Stimulated activated CD8-positive, alpha-beta memory T cell treated with anti-CD3 and anti-CD28 coated beads, Interleukin-12 subunit alpha, Interleukin-12 subunit beta, amount 100 ng/mL, for 24 hours (primary cell): ENCODE results near the gene FBXO38.

Source experiments
- DNase-seq: peaks from one replicate; pipeline ENCODE4 v3.0.0-alpha.2; 2020; ENCODE audit errors: extremely low read depth

Gene FBXO38

DNA sequence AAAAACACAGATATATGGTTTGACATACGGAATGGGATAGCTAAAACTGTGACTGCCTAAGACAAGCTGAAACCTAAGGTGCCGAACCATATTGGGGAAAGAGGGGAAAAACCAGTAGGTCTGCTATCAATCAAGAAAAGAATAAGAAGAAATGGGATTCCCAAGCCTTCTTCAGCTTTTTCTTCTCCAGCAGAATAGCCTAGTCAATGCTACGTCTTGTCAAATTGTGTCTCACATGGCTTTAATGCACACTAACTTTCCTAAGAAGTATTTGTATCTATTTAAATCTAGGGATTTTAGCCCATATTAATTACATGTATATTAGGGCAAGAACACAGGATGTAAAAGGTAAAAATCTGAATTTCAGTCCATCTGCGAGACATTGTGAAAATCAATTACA lies 797 bp upstream of the FBXO38 start:
- no peak for DNase-seq

DNA sequence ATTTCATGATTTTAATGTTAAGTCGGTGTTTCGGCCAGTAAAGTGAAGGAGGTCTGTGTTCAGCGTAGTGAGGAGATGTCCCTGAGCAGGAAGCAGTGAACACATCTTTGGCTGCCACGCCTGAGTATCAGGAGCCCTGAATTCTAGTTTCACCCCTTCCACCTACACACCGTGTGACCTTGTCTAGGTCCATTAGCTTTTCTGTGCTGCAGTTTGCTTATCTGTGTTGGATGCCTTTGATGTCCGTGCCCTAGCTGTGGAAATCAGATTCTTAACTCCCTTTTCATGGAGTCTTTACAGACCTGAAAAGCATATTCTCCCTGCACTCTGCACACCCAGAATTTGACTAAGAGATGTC lies 601 bp downstream of the FBXO38 start:
- no peak for DNase-seq

DNA sequence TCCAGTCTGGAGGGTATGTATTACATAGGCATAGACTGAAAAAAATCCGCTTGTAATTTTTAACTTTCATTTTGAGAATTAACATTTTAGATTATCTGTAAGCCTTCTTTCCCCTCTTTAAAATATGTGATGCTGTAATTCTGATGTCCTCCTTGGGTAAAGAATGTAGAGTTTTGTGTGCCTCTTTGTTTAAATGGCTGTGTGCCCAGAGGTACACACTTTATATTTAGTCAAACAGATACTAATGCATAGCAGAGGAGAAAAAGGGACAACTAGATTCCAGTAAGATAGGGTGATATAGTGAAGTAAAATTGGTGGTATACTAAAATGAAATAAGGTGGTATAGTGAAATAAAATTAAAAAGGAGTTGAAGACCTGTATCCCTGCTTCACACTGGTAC lies 1.3 kb downstream of the FBXO38 start:
- DNase-seq = no peak

DNA sequence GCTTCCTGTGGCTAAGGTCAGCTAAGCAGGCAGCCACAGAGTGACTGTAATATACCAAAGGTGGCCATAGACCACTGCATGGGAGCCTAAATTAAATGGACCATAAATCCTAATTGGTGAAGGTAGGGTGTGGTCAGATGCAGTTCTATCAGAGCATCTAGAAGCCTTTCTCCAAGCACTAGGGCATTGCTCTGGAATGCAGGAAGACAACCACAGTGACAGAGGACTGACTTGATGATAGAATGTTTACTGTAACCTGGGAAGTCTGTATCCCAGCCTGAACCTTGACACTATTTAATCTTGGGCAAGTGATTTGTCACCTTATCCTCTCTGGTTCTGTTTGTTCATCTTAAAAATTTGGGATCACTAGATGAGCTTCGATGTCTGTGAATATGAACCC lies 2.3 kb downstream of the FBXO38 start:
- no peak for DNase-seq

DNA sequence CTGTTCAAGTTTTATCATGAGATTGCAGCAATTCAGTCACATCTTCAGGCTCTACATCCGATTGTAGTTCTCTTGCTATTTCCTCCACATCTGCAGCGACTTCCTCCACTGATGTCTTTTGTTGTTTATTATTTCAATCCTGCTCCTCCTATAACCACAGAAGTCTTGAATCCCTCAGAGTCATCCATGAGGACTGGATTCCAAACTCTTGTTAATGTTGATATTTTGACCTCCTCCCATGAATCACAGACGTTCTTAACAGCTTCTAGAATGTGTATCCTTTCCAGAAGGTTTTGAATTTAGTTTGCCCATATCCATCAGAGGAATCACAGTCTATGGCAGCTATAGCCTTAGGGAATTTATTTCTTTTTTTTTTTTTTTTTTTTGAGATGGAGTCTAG lies 3.6 kb downstream of the FBXO38 start:
- no peak for DNase-seq

DNA sequence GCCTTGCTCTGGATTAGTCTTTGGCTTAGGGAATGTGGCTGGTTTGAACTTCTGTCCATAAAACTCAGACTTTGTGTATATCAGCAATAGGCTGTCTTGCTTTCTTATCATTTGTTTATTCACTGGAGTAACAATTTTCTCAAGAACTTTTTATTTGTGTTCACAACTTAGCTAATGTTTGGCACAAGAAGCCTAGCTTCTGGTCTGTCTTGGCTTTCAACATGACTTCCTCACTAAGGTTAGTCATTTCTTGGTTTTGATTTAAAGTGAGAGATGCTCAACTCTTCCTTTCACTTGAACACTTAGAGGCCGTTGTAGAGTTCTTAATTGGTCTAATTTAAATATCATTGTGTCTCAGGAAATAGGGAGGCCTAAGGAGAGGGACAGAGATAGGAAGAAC lies 4.9 kb downstream of the FBXO38 start:
- no peak for DNase-seq

DNA sequence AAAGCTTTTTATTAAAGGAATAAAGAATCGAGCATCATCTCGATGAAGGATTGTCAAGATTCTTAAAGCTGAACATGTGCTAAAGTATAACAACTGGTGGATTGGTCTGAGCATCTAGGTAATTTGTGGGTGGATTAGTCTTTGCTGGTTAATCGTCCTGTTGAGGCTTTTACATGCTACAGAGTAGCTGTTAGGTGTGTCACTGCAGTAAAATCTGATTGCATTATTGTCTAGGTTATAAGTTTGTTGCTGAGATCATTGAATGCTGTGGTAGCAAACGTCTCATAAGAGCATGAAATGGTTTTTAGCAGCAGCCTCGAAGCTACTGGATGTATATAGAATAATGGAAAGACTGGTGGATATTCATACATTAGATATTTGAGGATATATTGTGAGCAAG lies 7.2 kb downstream of the FBXO38 start:
- DNase-seq = no peak

DNA sequence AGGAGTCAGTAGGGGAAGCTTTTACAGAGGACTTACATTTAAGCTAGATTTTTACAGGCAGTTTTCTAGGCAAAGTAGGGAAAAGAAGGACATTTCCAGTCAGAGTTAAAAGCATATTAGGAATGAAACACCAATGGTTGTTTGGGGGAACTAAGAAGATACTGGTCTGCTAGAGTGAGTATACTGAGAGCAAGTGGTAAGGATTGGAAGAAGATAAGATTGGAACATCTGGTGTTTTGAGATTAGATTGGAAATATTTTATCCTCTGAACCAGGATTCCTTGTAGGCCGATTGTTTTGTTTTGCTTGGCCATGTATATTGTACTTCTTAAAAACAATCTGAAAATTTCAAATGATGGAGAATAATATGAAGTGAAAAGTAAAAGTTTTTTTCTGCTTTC lies 7.7 kb downstream of the FBXO38 start:
- no peak for DNase-seq

DNA sequence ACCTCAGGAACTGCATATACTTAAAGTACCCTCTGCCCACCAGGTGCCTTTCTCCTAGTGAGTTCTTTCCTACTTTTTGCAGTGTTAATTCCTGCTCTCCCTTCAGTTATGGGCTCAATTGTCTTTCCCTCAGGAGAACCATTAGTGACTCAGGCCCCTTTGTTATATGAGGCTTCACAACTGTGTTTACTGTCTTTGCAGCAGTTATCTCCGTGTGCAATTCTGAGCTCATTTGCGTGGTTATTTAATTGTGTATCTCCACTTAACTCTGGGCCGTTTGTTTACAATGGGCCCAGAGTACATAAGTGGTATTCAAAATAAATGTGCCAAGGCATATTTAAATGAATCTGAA lies 9.6 kb downstream of the FBXO38 start:
- no peak for DNase-seq

DNA sequence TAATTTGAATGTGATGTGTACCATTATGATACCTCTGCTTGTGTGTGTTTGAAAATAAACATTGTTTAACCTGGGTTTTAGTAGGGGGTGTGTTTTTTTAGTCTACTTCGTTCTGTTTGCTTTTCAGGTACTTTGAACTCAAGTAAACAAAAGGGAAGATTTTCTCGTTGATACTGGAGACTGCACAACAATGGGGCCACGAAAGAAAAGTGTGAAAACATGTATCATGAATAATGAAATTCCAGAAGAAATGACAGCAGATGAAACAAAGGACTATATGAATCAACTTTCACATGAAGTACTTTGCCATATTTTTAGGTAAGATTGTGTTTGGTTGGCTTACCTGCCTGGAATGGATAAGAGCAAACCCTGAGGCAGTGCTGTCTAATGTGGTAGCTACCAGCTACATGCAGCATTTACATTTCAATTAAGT lies 10.8 kb downstream of the FBXO38 start:
- DNase-seq = no peak

DNA sequence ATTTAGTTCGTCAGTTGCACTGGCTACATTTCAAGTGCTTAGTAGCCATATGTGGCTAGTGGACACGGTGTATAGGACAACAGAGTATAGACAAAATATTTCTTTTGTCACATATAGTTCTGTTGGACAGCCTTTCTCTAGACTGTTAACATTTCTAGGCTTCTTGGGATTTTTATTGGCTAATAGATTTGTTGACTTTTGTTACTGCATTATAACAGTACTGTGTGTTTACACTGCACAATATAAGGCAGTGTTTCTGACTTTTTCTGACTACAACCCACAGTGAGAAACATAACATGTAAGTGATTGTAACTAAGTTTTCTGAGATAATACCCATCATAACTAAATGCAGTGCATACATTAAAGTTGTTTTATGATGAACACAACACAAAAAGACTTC lies 11.3 kb downstream of the FBXO38 start:
- no peak for DNase-seq

DNA sequence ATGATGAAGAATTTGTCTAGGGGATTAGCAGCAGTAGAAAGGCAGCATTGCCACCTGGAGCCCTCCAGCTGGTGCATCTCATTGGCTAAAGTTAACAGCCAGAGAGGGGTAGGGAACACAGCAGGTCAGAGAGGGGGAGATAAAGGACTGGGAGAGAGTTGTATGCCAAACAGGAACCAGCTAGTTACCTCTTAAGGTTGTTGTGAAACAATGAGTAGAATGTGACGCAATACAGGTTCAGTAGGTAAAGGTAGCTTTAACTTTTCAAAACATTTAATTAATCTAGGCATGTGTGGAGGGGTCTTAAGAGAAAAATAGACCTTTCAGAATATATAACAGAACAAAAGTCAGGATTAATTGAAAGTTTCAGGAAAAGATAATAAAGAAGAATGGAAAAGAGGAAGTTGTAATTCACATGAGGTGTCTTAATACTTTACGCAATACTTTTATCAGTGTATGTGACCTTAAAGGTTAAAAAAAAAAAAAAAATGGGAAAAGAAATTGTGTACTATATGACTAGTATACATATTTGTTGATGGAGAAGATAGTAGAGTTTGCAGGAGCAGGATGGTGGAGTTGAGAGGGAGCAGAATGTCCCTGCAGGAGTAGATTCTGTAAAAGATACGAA lies 14.3 kb downstream of the FBXO38 start:
- no peak for DNase-seq

DNA sequence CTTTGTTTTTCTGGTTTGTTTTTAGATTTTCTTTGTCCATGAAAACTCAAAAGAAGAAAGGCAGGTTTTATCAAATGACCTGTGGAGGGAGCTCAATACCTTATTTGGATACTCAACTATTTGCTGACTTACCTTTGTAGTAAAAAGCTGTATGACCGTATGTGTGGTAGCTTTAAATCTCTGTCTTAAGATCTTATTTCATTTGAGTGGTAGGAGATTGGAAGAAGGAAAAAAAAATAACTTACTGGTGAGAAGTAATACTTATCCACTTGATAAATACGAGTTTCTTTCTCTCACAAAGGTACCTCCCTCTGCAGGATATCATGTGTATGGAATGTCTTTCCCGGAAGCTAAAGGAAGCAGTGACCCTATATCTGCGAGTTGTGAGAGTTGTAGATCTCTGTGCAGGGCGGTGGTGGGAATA lies 15.0 kb downstream of the FBXO38 start:
- no peak for DNase-seq

DNA sequence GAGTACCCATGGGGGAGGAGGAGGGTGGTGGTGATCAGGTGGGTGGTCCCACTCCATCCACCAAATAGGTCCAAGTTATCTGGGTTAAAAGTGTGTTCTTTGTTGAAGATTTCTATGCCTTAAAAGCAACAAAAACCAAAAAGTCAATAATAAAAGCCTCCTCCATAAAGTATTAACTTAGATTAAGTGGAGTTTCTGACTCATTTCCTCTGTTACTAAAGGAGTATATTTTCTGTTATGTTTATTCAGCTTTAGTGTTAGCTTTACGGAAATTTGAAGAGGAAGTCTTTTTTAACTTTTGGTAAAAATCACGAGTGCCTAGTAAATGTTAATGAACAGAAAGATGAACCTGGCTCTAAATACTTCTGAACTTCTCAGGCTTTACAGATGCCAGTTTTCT lies 17.8 kb downstream of the FBXO38 start:
- DNase-seq = no peak

DNA sequence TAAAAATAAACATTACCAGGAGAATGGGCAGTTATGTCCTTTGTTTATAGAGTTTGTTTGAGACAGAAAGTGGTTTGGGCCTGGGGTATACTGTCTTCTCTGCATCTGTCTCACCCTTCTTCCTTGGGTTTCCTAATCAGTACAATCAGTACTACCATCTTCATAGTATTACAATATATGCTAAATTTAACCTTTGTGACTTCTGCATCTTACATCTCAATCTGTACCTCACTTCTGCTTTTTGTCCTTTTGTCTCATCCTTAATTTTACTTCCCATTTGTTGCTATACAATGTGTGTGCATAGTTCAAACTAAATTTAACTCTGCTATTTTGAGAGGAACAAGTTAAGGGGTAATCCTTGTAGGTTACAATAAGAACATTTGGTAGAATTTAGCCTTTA lies 19.6 kb downstream of the FBXO38 start:
- DNase-seq = no peak

DNA sequence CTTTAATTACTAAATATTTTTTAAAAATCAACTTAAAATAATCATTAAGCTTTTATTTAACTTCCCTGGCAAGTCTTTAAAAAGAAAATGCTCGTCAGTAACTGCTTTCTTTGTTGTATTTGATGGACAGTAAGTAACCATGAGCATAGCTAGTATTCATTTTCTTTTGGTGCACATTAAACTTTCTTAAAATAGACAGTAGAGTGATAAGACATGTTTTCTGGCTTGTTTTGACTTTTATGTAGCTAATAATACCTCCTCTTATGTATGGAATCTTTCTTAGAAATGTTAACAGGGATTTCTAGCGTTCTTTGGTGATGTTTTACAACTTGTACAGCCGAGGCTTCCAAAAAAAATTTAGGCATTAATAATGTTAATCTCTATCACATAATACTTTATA lies 22.6 kb downstream of the FBXO38 start:
- no peak for DNase-seq

DNA sequence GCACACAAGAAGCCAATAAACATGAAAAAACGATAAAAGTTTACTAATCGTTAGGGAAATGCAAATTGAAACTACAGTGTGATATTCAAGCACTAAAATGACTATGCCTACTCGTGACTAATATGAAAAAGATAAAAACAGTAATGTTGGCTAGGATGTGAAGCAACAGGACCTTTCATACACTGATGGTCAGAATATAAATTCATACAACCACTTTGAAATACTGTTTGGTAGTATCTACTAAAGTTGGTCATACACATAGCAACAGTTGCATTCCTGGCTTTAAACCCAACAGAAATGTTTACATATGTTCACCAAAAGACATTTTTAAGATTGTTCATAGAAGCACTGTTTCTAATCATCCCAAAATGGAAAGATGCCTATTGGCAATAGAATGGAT lies 24.3 kb downstream of the FBXO38 start:
- DNase-seq = no peak

DNA sequence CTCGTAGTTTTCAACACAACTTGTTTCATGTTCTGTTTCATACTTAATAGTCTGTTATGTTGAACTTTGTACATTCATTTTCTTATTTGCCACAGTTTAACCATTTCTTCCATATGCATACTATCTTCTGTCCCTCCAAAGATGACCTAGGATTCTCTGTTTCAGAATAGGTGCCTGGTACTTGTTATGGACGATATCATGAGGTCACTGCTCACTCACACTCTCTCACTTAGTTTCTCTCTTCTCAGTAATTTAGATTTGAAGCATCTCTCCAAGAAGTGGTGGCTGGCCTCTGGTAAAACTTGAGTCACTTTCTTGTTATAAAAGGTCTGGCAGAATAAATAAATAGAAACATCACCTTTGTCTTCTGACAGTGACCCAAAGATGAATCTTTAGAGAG lies 28.4 kb downstream of the FBXO38 start:
- DNase-seq = no peak

DNA sequence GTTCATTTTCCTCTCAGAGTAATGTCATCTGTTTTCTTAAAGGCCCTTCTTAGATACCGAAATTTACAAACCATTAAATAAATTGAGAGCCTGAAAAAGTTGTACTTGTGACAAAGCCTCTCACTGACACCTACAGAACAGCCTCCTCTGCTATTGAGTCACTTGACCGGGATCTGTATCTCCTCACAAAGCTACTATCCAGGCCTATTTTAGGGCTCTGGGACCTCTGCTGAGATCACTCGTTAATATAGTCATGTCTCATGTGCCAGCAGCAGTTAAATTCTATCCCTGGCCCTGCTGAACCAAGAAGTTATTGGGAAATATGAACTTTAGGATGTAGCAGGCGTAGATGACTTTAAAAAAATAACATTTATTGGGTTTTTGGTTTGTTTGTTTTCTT lies 31.1 kb downstream of the FBXO38 start:
- no peak for DNase-seq

DNA sequence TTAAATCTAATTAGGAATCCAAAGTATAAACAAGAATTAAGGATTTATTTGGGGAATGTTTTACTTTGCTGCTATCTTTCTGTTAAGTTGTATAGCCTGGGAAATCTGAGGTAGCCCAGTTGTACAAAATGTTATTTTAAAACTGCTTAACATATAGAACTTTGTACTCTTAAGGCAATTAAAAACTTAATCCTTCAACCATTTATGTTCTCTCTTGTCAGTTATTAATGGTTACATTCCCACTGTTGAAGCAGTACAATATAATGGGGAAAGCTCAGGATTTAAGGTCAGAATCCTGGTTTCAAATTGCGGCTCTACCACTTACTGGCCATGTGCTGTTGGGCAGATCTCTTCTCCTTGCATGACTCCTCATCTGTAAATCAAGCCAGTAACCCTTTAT lies 32.7 kb downstream of the FBXO38 start:
- DNase-seq = no peak

DNA sequence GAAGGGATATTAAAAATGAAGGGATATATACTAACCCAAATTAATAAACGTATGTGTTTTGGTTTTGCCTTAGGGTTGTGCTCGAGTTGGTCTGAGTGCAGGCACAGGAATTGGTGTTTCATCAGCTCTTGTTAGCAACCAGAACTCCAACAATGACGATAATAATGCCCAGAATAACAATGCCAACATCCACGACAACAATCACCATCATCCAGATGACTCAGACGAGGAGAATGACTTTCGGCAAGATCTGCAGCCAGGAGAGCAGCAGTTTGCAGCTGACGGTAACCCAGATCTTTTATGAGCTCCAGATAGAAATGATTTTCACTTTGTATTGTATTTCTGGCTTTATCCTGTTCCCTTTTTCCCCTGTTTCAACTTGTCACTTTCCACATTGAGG lies 33.2 kb downstream of the FBXO38 start:
- no peak for DNase-seq

DNA sequence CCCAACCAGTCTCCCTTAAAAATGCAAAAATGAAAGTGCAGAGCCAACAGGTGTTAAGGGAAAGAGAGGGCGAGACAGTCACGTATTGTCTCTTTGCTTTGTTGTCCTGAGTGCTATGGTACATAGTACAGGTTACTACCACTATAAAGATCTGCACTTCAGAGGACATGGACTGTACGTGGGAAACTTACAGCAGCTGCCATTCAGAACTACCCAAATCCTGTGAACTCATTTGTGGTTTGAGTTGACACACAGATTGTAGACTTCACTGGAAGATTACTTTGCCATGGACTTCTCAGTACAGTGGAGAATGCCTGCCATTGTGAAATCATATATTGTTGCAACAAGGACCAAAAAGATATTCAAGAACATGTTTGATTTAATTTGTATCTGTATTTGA lies 34.8 kb downstream of the FBXO38 start:
- no peak for DNase-seq

DNA sequence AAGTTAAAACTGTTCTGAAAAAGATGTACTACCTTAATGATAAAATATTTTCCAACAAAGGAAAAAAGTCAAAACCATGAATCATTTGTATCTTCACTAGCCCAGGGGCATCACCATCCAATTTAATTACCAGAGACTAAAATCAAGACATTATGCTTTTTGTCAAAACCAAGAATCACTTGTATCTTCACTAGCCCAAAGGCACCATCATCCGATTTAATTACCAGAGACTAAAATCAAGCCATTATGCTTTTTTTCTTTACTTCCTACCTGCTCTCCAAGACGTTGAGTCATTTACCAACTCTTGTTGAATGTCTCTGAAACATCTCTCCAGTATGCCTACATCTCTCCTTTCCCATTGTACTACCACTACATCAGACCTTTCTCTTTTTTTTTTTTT lies 37.9 kb downstream of the FBXO38 start:
- DNase-seq = no peak

DNA sequence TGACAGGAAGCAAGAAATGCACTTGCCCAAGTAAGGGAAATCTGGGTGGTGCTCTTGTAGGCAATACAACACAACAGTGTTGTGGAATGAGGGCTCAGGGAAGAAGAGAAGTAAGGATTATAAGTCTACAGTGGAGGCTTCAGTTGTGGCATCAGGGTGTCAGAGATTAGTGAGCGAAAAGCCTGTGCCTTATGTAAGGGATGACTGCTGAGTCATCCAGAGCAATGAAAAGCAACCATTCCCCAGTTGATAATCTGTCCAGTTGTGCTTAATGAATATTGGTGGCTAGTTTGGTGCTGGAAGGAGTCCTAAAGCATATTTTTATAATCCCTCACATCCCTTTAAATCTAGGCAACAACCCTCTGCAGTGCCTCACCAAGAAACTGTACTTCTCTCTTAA lies 42.0 kb downstream of the FBXO38 start:
- DNase-seq = no peak

DNA sequence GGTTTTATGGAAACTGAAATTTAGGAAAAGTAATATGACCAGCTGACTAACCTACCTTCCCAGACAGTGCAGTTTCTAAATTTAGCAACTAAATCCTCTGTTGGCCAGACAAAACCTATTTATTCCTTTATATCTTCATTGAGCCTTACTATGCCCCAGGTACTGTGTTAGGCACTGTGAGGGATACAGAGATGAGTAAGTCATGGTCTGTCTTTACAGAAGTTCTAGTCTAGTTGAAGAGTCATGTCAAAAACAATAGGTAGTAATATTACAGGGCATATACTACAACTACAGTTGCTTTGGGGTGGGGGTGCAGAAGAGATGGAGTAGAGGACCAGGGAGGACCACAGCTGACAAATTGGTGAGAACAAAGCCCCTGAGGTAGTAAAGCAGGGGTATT lies 42.8 kb downstream of the FBXO38 start:
- DNase-seq = no peak
